HG03039 (cell line): ENCODE measurements around the gene BAD.

Experiments
- ATAC-seq: cut with Tn5 transposase; IDR thresholded peaks from one replicate; pipeline ENCODE4 v1.9.1; 2021; ENCODE audit warnings: mild to moderate bottlenecking, moderate library complexity; ENCODE audit not compliant: unreplicated experiment

BAD gene

GRCh38 chr11:64297699-64298358 is 13.4 kb upstream of the BAD start:
- no peak for ATAC-seq

GRCh38 chr11:64296830-64297698 is 12.6 kb upstream of the BAD start:
- ATAC-seq: no peak

GRCh38 chr11:64296236-64296635 is 11.8 kb upstream of the BAD start:
- no peak for ATAC-seq

- ATAC-seq: no peak
Observed at GRCh38 chr11:64295760-64296159, 11.3 kb upstream of the BAD start.

- ATAC-seq: no peak
Observed at GRCh38 chr11:64294774-64295173, 10.3 kb upstream of the BAD start.

GRCh38 chr11:64292460-64293254 is 8.2 kb upstream of the BAD start:
- no peak for ATAC-seq

GRCh38 chr11:64291752-64292459 is 7.4 kb upstream of the BAD start:
- ATAC-seq: no peak

GRCh38 chr11:64291262-64291751 is 6.8 kb upstream of the BAD start, which contains the start of gene KCNK4:
Gene KCNK4 (plus strand): TSS chr11:64291302. CDS start chr11:64293019, 1,717 bp downstream.
- ATAC-seq: no peak

GRCh38 chr11:64290352-64291261 is 6.1 kb upstream of the BAD start:
- no peak for ATAC-seq

- ATAC-seq: no peak
Observed at GRCh38 chr11:64289002-64289564, 4.6 kb upstream of the BAD start.

- no peak for ATAC-seq
Observed at GRCh38 chr11:64288353-64288750, 3.9 kb upstream of the BAD start.

- ATAC-seq: no peak
Observed at GRCh38 chr11:64287676-64288352, 3.3 kb upstream of the BAD start.

- ATAC-seq: no peak
Observed at GRCh38 chr11:64286801-64287159, 2.3 kb upstream of the BAD start.

GRCh38 chr11:64285885-64286800 is 1.7 kb upstream of the BAD start:
- no peak for ATAC-seq

GRCh38 chr11:64284962-64285884 is 758 bp upstream of the BAD start, which contains the start of gene GPR137:
Gene GPR137 (plus strand): TSS chr11:64285848. CDS start chr11:64286525, 677 bp downstream.
- peak; percentile 46 for ATAC-seq

- no peak for ATAC-seq
Observed at GRCh38 chr11:64283092-64283491, 1.4 kb downstream of the BAD start.
